H1 (cell line): Measurements from ENCODE around the gene GARS1.

Experiments
- EP300 ChIP-seq, 2 experiments: IDR thresholded peaks; 1 replicate in 1 of 2; 2 replicates in 1 of 2; pipeline ENCODE4 v1.6.1; 2011 to 2012; ENCODE audit warnings: low read depth in 2 of 2, low read length in 2 of 2, mild to moderate bottlenecking in 2 of 2, borderline replicate concordance in 1 of 2, inconsistent platforms in 1 of 2, moderate library complexity in 1 of 2
- KDM5A ChIP-seq: fragments of 200-600 bp; IDR thresholded peaks from 2 replicates; pipeline ENCODE4 v1.7.1; 2012; ENCODE audit warnings: mild to moderate bottlenecking, low read length, inconsistent platforms, mixed read lengths
- MAX ChIP-seq: IDR thresholded peaks from 2 replicates; pipeline ENCODE4 v1.6.1; 2012; ENCODE audit warnings: inconsistent platforms
- POLR2AphosphoS5 ChIP-seq: IDR thresholded peaks from 2 replicates; pipeline ENCODE4 v1.6.1; 2011; ENCODE audit warnings: low read depth, low read length
- SP2 ChIP-seq: IDR thresholded peaks from 2 replicates; pipeline ENCODE4 v1.6.1; 2012; ENCODE audit warnings: mild to moderate bottlenecking, low read length, inconsistent platforms
- USF2 ChIP-seq: IDR thresholded peaks from 2 replicates; pipeline ENCODE4 v1.6.1; 2011; ENCODE audit warnings: low read length, improper control_type of control experiment
- YY1 ChIP-seq: IDR thresholded peaks from 2 replicates; pipeline ENCODE4 v1.6.1; 2011; ENCODE audit warnings: low read depth, mild to moderate bottlenecking, low read length
- TF ChIP-seq, protein P1 (sequence below), 3 experiments: IDR thresholded peaks; 1 replicate in 2 of 3; 2 replicates in 1 of 3; pipeline versions ENCODE4 v1.5.1 to v1.6.1; 2011; ENCODE audit warnings: low read length in 3 of 3, mild to moderate bottlenecking in 3 of 3, inconsistent platforms in 2 of 3, low read depth in 1 of 3, moderate library complexity in 1 of 3; ENCODE audit not compliant: insufficient read depth in 1 of 3; ENCODE audit errors: control extremely low read depth in 1 of 3

- TF ChIP-seq, protein P1, sequence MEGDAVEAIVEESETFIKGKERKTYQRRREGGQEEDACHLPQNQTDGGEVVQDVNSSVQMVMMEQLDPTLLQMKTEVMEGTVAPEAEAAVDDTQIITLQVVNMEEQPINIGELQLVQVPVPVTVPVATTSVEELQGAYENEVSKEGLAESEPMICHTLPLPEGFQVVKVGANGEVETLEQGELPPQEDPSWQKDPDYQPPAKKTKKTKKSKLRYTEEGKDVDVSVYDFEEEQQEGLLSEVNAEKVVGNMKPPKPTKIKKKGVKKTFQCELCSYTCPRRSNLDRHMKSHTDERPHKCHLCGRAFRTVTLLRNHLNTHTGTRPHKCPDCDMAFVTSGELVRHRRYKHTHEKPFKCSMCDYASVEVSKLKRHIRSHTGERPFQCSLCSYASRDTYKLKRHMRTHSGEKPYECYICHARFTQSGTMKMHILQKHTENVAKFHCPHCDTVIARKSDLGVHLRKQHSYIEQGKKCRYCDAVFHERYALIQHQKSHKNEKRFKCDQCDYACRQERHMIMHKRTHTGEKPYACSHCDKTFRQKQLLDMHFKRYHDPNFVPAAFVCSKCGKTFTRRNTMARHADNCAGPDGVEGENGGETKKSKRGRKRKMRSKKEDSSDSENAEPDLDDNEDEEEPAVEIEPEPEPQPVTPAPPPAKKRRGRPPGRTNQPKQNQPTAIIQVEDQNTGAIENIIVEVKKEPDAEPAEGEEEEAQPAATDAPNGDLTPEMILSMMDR (IDR thresholded peaks at IDR 0.05; ENCODE audit: control extremely low read depth in 1 of 3, insufficient read depth in 1 of 3, low read depth in 1 of 3, low read length in 3 of 3) = no peak
- TF ChIP-seq SP2 = no peak
- no peak for TF ChIP-seq YY1
- TF ChIP-seq POLR2AphosphoS5 = no peak
- TF ChIP-seq MAX = no peak
- TF ChIP-seq EP300 (IDR thresholded peaks at IDR 0.05; ENCODE audit: borderline replicate concordance in 1 of 2, low read depth in 2 of 2, low read length in 2 of 2) = no peak
- TF ChIP-seq USF2 = no peak
- no peak for TF ChIP-seq KDM5A
Measured at GRCh38 chr7:30649717-30650420, 55.2 kb downstream of the GARS1 start.
